HepG2 (cell line): Measurements from ENCODE around the gene GGA1. TPM values are rescaled to one million over a fixed set of nuclear protein-coding genes. Genes with fewer than 3 reads are reported as not detected.

Source experiments
- ATF2 ChIP-seq: sonication (generic); formaldehyde crosslinking; IDR thresholded peaks from 2 replicates; pipeline ENCODE4 v1.4.0; 2020; ENCODE audit warnings: missing genetic modification reagents
- GMEB2 ChIP-seq: IDR thresholded peaks from 2 replicates; pipeline ENCODE4 v1.6.1; 2016; ENCODE audit warnings: missing biosample characterization, missing genetic modification reagents, low read depth
- HNF1B ChIP-seq: sonication (generic); formaldehyde crosslinking; IDR thresholded peaks from 2 replicates; pipeline ENCODE4 v1.5.1; 2020; ENCODE audit warnings: mild to moderate bottlenecking, moderate library complexity, missing genetic modification reagents
- KAT2B ChIP-seq: fragments of 150-350 bp; IDR thresholded peaks from 2 replicates; pipeline ENCODE4 v1.6.1; 2014; ENCODE audit warnings: low read depth, low read length, borderline replicate concordance
- KDM4B ChIP-seq: sonication (generic); formaldehyde crosslinking; IDR thresholded peaks from 2 replicates; pipeline ENCODE4 v1.4.0; 2020; ENCODE audit warnings: missing genetic modification reagents
- KIAA2018 ChIP-seq: sonication (generic); formaldehyde crosslinking; IDR thresholded peaks from 2 replicates; pipeline ENCODE4 v1.5.0; 2020; ENCODE audit warnings: mild to moderate bottlenecking, missing genetic modification reagents, borderline replicate concordance
- LRRFIP1 ChIP-seq: sonication (generic); formaldehyde crosslinking; conservative IDR thresholded peaks from 2 replicates; pipeline ENCODE4 v1.4.0; 2020; ENCODE audit warnings: missing genetic modification reagents
- ZNF446 ChIP-seq: sonication (generic); formaldehyde crosslinking; IDR thresholded peaks from 2 replicates; pipeline ENCODE4 v1.5.0; 2020; ENCODE audit warnings: mild to moderate bottlenecking, missing genetic modification reagents
- polyA plus RNA-seq, 8 experiments: library from polyadenylated mRNA; depleted of rRNA in 3 of 8; stranded (reverse) in 7 of 8; unstranded in 1 of 8; fragments of >200 nt; fragmentation: Illumina TruSeq in 4 of 8; extraction: Trizol in 4 of 8; gene quantifications; 2 replicates each; pipeline versions ENCODE4 v1.2.1 to v1.2.3, GENCODE V29; 2011 to 2016; ENCODE audit warnings: low read depth in 4 of 8, missing spikeins in 1 of 8, mixed read lengths in 1 of 8; ENCODE audit not compliant: insufficient read depth in 1 of 8
- total RNA-seq, 5 experiments: library from RNA; depleted of rRNA; stranded (reverse); fragments of >200 nt; fragmentation: Illumina TruSeq; extraction: Trizol; gene quantifications; 2 replicates each; pipeline ENCODE4 v1.2.3, GENCODE V29; 2016; ENCODE audit warnings: low read depth in 1 of 5

GGA1 gene
- total and polyA plus RNA-seq, 2 of the 13 experiments (the other 11 are each of a cell fraction or from before 2014, with no cell fraction given): 29.1 to 87.2 TPM

GRCh38 chr22:37631448-37632173 is 23.0 kb downstream of the GGA1 start (continued):
- TF ChIP-seq KIAA2018 (no peak), LRRFIP1 (CRISPR knock-in tag) (no peak), GMEB2 (CRISPR knock-in tag) (no peak), ATF2 (CRISPR knock-in tag) (no peak), KDM4B (CRISPR knock-in tag) (no peak), KAT2B (no peak), ZNF446 (CRISPR knock-in tag) (no peak), HNF1B (CRISPR knock-in tag) (no peak)
